GM21529 (cell line): Measurements from ENCODE around the gene SAMD7.

Experiments
- ATAC-seq: cut with Tn5 transposase; IDR thresholded peaks from one replicate; pipeline ENCODE4 v1.9.1; 2021; ENCODE audit not compliant: unreplicated experiment

Gene SAMD7

DNA sequence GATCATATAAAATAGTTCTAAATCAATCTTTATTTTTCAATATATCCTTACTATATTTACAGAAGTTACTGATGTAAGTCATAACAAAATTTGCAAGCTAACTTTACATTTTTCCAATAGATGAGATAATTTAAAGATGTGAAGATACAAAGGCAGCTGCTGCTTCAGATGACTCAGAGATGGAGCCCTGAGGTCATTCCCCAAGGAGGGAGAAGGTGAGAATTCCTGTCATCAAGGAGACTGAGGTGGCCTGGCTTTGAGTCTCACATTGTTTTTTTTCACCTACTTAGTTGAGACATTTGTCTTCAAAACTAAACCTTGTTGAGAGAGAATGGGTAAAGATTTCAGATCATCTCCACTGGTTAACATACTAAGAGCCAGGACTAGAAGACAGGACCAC is 3.9 kb upstream of the SAMD7 start:
- ATAC-seq, result no peak

DNA sequence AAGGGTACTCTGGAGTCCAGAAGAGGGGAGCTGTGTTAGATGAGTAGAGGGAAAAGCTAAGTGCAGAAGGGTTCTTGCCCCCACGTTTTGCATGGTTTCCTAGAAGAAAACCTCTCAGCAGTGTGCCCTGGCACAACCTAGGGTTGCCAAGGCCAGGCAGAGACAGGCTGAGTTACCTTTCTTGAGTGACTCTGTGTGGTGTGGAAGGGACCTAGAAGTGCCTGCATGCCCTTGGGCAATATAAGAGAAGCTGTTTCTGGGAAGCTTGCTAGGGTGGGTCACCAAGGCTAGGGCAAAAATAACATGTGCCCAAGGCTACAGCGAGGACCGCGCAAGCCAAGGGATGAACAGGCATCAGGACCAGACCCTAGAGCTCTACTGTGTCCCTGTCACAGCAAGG is 3.4 kb upstream of the SAMD7 start:
- ATAC-seq, result no peak

DNA sequence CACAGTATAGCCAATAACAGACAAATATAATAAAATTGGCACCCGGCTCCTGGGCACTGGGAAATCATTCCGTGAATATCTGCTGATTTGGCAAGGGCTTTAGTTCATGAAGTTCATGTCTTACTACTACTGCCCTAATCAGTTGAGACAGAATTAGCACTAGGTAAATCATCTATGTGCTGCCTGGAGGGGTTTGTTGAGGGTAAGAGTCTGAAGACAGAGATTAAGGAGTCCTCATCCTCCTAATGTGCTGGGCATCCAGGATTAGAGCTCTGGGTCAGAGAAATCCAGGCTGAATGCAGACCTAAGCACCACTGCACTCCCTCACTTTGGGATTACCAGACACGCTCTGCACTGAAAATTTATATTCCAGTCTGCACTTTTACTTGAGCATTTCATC is 2.0 kb downstream of the SAMD7 start:
- ATAC-seq, result no peak

DNA sequence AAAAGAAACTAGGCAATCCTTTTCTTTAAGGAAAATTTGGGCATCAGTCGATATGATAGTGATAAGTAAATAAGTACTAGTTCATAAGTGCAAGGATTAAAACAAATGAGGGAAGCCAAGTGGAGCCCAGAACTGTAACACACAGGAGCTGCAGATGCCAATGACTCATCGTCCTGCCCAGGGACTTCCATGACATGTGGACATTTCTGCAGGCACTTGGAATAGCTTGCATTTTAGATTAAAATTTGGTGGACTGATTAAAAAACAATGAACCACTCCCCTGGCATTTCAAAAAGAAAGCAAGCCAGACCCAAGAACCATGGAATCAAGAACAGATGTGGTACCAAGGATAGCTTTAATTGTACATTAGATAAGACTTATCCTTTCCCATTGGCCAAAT is 2.9 kb downstream of the SAMD7 start:
- no peak for ATAC-seq

DNA sequence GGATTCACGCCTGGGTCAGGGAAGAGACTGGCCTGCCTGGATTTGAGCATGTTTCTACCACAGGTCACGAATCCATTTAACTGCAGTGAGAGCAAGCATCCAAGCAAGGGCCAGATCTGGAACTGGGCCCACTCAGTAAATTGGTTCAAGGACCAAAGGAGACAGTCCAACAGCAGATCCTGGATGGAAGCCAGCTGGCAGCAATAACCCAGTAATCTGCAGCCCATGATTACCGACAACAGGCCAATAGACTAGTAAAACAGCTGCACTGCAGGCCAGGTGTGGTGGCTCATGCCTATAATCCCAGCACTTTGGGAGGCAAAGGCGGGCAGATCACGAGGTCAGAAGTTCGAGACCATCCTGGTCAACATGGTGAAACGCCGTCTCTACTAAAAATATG is 11.8 kb downstream of the SAMD7 start:
- no peak for ATAC-seq

DNA sequence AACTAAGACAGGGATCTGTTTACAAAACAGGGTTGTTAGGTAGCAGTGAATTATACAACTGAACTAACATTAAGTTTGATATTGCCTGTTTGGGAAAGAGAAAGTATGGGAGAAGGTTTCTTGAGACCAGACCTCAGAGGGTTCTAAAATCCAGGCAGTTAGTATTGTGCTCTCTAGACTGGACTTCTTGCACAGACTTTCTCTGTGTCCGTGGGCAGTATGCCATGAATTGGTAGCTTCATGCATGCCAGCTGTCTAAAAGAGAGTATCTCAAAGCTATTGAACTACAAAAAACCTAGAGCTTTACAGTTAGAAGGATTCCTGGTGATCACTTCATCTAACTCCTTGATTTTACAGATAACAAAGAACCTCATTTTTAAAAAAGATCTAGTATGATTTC is 12.5 kb downstream of the SAMD7 start:
- ATAC-seq, result no peak

DNA sequence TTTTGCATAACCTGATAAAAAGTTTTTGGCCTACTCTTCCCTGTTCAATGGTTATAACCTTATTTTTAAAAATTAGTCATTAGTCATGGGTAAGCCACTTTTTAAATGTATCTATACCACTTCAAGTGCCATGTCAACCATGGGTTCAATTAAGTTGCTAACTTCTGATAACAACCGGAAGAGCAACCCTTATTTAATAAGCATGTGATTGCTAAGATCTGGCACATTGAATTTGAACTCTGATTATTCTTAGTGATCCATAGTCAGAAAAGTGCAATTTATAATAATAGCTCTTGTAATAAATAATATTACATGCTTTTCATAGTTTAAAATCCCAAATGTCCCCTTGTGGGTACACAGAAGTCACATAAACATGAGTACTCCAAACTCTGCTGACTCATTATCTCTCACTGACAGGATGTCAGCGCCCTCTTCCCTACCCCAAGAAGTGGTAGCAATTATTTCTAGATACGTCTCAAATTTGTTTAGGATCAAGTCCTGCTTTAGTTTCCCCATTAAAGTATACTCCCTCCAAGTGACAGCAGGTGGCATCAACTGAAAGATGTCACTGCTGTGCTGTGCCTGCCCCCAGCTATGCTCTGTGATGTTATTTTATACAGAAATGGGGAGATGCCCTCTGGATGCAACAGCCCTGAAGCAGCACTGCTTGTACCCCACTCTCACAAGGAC is 18.6 kb downstream of the SAMD7 start:
- peak; percentile 33 for ATAC-seq

DNA sequence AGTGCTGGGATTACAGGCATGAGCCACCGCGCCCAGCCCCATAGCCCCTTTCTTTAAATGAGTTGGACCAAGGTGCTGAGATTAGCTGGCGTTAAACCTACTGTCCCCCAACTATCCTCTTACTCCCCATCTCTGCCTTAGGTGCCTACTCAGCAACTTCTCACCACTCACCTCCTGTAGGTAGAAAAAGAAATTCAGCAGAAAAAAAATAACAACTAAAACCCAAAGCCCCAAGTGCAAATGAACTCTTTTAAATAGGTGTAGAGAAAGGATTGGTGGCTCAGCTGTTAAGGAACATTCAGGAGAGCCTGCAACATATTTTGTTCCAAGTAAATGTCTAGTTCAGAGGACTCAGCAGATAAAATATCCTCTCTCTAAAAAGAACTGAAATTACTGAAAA is 19.5 kb downstream of the SAMD7 start:
- ATAC-seq, result no peak

DNA sequence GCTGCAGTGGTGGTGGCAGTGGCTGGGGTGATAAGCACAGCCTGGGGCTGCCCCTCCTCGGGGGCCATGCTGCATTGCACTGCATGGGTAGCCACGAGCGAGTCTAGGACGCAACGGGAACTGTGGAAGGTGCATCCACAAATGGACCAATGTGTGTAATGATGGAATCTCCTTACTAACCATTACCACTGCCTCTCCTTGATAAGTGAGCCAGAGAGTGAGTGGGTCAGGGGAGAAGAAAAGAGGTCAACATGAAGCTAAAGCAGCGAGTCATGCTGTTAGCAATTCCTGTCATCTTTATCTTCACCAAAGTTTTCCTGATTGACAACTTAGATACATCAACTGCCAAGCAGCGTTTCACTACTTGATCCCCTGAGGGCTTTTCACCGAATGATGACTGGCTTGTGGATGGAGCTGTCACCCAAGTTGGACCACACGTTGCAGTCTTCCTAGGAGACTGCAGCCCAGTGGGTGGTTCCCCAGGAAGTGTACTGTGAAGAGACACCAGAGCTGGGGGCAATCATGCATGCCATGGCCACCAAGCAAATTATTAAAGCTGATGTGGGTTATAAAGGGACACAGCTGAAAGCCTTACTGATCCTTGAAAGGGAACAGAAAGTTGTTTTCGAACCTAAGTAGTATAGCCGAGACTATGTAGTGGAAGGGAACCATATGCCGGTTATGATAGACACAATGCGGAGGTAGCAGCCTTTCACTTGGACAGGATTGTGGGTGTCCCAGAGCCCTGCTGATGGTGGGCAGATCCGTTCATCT is 20.6 kb downstream of the SAMD7 start:
- peak; percentile 93 for ATAC-seq

DNA sequence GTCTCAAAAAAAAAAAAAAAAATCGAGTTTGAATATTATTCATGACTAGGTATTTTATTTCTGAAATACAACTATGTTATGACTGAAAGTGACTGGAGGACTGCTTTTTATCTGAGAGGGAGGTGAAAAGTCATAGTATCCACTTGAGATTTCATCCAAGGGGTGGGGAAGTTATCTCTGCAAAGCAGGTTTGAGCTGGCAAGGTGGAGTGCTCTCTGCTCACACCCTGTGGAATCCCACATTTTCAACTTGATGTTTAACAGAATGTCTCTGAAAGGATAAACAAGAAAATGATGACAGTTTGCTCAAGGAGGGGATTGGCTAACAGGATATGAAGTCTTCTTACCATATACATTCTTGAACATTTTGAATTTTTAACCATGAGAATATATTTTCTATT is 27.9 kb downstream of the SAMD7 start:
- no peak for ATAC-seq

DNA sequence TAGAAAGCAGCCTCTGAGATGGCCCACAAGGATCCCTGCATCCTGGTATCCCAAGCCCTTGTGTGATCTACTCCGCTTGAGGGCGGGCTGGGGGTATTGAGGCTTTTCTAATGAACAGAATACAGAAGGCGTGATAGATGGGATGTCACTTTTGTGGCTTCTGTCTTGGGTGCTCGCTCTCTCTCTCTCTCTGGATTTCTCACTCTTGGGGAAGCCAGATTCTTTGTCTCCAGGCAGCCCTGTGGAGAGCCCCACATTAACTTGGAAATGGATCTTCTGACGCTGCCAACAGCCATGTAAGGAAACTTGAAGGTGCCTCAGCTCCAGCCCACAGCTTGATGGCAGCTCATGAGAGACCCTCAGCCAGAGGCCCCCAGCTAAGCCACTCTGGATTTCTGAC is 28.4 kb downstream of the SAMD7 start:
- ATAC-seq, result no peak

DNA sequence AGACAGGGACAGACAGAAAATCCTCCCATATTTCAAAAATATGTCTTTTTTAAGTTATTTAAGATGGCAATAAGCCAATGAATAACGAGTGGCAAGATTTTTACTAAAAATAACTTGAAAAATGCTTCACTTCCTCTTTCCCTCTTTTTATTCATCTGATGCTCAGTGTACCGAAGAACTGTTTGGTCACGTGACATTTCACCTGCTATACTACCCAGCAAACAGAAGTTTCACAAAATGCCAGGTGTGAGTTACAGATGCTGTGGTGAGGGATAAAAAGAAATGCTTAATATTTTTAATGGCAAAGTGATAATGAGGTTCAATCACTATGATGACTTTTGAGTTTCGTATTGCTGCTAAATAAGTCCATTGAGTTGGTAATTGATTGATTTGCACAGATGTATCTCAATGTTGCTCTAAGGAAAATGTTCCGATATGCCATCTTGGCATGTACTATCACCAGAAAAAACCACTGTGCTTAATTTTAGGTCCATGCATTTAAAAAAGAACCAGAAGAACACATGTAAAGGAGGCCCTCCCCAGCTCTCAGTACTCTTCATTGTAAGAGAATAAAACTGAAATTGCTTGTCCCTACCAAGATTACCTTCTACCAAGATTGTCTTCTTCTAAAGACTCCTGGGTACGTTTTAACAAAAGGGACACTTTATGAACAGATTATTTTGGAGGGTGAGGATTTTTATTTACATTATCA is 29.3 kb downstream of the SAMD7 start:
- ATAC-seq, result peak; percentile 74

DNA sequence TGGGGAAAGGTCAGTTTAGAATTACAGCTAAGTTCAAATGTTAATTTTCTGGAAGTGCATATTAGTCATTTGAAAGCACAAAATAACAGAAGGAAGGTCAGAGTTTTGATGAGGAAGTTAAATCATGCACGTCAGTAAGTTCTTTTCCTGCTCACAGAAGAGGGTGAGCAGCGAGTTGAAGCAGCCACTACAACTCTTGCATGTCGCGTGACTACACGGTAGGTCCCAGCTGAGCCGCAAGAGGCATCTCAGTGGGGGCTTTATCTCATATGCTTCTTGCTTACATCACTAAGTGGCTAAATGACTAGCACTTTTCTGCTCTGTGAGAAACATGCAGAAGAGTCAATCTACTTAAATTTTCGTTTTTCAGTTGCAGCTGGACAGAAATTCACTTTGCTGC is 33.9 kb downstream of the SAMD7 start:
- ATAC-seq, result peak; percentile 81

DNA sequence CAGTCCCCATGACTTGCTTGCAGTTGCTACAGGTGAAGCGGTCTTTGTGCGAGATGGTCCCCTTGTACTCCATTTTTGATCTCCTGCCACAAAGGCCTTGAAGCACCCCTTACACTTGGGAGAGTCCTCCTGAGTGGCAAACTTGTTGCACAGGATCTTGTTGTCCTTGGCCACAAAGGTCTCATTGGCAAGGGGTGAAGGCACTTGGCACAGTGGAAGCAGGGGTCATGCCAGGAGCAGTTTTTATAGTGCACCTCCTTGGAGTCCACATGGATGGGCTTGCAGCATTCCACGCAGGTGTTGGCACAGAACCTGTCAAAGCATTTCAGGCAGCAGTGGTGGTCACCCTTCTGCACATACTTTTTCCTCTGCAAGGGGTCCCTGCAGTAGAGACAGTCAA is 35.0 kb downstream of the SAMD7 start:
- ATAC-seq, result no peak

DNA sequence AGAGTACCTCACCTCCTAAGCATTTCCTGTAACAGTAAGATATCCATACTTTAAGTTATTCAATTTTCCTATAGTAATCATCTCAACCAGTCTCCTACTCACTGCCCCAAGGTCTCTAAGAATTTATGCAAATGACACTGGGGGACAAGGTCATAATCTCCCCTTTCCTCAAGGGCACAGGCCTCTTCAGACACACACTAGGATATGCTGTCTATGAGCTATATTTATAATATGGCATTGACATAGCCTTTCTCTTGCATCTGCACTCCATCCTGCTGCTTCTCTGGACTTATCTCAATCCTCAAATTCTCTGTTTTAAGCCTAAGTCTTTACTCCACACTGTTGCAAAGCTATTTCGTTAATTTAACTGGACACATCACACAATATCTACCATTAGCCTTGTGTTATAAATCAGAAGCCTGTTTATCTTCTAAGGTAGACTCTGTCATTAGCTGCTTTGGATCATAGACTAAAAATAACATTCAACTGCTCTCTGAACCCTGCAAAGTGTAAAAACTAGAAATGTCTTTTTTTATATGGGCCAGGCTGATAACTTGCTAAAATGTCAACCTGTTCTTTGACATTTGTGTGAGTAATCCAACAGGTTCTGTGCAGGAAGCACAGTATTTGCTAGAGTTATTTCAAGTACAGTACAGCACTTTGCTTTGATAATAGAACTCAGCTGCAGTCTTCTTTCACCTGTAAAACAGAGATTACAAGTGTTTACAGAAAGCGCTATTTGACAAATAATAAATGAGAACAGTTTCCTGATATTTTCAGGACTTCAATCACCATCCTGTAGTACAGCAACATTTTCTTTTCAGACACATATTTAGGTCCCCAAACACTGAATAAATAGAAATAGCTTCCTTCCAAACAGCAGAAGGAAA is 37.4 kb downstream of the SAMD7 start:
- no peak for ATAC-seq

DNA sequence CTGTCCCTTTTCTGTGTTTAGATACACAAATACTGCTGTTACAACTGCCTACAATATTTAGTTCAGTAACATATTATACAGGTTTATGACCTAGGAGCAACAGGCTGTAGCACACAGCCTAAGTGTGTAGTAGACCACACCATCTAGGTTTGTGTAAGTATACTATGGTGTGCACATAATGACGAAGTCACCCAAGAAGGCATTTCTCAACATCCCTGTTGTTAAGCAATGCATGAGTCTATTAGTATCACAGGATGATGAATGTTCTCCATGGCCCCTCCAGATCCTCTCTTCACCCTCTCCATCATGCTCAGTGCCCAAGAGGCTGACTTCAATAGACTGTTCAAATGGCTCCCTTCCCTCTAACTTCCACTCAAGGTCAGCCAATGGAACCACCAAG is 40.7 kb downstream of the SAMD7 start:
- no peak for ATAC-seq

DNA sequence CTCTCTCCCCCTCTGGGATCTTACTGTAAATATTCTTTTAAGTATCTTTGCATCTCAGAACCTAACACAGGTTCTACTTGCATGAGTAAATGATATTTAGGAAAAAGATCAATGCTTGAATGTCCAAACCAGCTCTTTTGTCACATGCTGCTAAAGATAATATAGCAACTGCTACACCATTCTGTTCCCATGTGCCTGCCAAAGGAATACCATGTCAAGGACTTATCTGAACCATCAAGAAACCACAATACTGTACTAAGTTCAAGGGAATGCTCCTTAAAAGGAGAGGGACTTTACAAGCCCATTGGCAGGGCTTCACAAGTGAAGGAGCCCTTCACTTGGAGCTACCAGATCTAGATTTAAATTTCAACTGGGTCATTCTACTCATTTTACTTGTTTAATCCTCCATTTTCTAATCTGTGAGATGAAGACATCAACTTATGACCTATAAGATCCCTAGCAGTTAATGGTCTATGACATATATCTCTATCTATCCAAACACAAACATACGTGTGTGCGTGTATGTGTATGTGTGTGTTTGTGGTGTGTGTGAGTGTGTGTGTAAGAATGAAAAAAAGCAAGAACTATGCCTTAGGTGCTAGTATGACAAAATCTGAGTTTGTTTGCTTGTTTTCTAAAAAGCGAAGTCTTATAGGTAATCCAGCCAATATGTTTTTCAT is 42.2 kb downstream of the SAMD7 start:
- ATAC-seq, result peak; percentile 3

DNA sequence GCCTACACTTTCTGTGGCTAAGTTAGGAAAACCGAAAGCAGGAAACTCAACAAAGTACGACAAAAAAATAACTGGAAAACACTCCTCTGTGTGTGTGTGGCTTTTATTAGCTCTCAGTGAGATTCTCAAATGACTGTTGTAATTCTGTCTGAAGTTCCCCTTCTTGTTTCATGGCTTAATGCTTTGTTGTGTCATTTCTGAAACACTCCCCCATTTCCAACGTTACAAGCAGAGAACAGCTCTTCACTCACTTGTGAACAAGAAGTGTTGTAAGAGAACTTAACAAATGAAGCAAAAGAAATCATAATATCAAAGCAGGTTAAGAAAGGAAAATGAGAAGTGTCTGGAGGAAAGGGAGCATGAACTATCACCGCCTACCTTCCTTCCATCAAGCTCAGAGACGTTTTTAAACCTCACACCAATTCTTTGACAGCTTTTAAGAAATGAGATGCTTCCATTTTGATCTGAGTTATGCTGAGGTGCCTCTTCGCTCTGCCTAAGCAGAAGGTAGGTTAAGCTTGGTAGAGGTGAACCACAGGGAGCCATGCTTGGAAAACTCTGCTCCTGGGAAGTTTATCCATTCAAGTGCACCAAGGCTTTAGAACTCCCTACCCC is 42.9 kb downstream of the SAMD7 start:
- ATAC-seq, result peak; percentile 78

DNA sequence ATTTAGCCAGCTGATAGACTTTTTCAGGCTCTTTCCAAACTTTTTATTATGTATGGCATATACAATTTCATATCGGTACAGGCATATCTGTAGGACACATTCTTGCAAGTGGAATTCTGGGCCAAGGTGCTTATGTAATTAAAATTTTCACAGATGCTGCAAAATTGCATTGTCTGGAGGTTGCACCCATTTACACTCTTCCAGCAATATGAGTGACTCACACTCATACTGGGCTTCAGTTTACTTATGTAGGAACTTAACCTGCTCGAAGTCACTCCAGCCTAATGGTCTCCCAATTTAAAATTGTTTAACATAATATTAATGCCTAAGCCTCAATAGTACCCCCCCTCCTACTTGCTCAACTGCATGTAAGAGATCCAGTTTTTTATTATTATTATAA is 44.0 kb downstream of the SAMD7 start:
- no peak for ATAC-seq

DNA sequence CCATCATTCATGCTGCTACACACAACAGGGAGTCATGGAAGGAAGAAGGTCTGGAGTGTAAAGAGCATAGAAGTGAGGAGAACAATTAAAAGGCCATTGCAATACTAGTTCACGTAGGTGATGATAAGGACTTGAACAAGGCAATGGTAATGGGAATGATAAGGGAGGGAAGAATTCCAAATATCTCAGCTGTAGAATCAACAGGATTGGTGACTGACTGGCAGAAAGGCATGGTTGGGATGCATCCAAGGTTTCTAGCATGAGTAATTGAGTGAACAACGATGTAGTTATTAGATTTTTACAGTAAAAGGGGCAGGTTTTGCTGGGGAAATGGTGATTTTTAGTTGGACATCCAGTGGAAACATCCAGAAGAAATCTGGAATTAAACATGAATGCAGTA is 52.8 kb downstream of the SAMD7 start:
- no peak for ATAC-seq
